Sigmoid colon (tissue), 4 donors: Measurements from ENCODE around the gene CDH22.

Experiments used
- CTCF ChIP-seq, 4 experiments: fragments of 450-650 bp in 3 of 4; fragments of 200-600 bp in 1 of 4; IDR thresholded peaks; one replicate each; pipeline ENCODE4 v1.5.1; 2016 to 2019; ENCODE audit warnings: antibody characterized with exemption in 4 of 4, mild to moderate bottlenecking in 3 of 4, moderate library complexity in 2 of 4
- EP300 ChIP-seq, 4 donors: sonication (generic); formaldehyde crosslinking; IDR thresholded peaks; one replicate each; pipeline ENCODE4 v1.6.1; 2017; ENCODE audit warnings: antibody characterized with exemption in 4 of 4
- POLR2A ChIP-seq, 2 donors: fragments of 450-650 bp; IDR thresholded peaks; one replicate each; pipeline ENCODE4 v1.6.1; 2016; ENCODE audit warnings: antibody characterized with exemption in 2 of 2, mild to moderate bottlenecking in 2 of 2, moderate library complexity in 2 of 2
- POLR2AphosphoS5 ChIP-seq, 4 donors: sonication (generic); formaldehyde crosslinking; IDR thresholded peaks; one replicate each; pipeline ENCODE4 v1.6.1; 2017; ENCODE audit warnings: antibody characterized with exemption in 4 of 4

- no peak for TF ChIP-seq CTCF (IDR thresholded peaks at IDR 0.05)
- TF ChIP-seq POLR2A (IDR thresholded peaks at IDR 0.05), result no peak
- TF ChIP-seq POLR2AphosphoS5 (IDR thresholded peaks at IDR 0.05), result no peak
- no peak for TF ChIP-seq EP300 (IDR thresholded peaks at IDR 0.05)
Measured at GRCh38 chr20:46268662-46269061, 39.6 kb downstream of the CDH22 start.
